Progenitor cell of endocrine pancreas (in vitro differentiated cells): ENCODE data around the gene EXOC3L1. TPM values are rescaled to one million over a fixed set of nuclear protein-coding genes. Genes with fewer than 3 reads are reported as not detected.

ENCODE experiments used
- DNase-seq: peaks from one replicate; pipeline ENCODE4 v3.0.0; 2021; ENCODE audit warnings: low spot score; ENCODE audit not compliant: unreplicated experiment
- H3K27ac Mint-ChIP-seq: 2 replicates; pipeline ENCODE4 v1.8.0; 2021; ENCODE audit warnings: mild to moderate bottlenecking, moderate library complexity, mixed read lengths
- H3K27me3 Mint-ChIP-seq: 2 replicates; pipeline ENCODE4 v1.8.0; 2021; ENCODE audit warnings: mixed read lengths
- H3K36me3 Mint-ChIP-seq: 2 replicates; pipeline ENCODE4 v1.8.0; 2022; ENCODE audit warnings: mixed read lengths; ENCODE audit not compliant: insufficient read depth
- H3K4me1 Mint-ChIP-seq: 2 replicates; pipeline ENCODE4 v1.8.0; 2021; ENCODE audit warnings: low read depth, mixed read lengths
- H3K4me3 Mint-ChIP-seq: 2 replicates; pipeline ENCODE4 v1.8.0; 2021; ENCODE audit warnings: low read depth, mild to moderate bottlenecking, moderate library complexity, mixed read lengths
- H3K9me3 Mint-ChIP-seq: 2 replicates; pipeline ENCODE4 v1.8.0; 2021; ENCODE audit warnings: low read depth, mixed read lengths
- CTCF ChIP-seq: fragments of 200-600 bp; sonication (generic); IDR thresholded peaks from one replicate; pipeline ENCODE4 v1.5.0; 2021; ENCODE audit warnings: antibody characterized with exemption, mild to moderate bottlenecking; ENCODE audit not compliant: unreplicated experiment
- total RNA-seq: library from RNA; stranded (reverse); gene quantifications from 2 replicates; pipeline ENCODE4 v1.2.1, GENCODE V29; 2021

Gene EXOC3L1
- total RNA-seq, 1 donor from 2014 or later: not detected

- no peak for DNase-seq
- H3K4me1 Mint-ChIP-seq: peaks cover 9% of the 10 kb centered on the region
- no peak for TF ChIP-seq CTCF
- H3K9me3 Mint-ChIP-seq: no peaks in the 10 kb centered on the region
- H3K27me3 Mint-ChIP-seq: peaks cover 78% of the 10 kb centered on the region
- no peak overlapping the region for H3K27ac Mint-ChIP-seq
- no peaks in the 10 kb centered on the region for H3K36me3 Mint-ChIP-seq
- H3K4me3 Mint-ChIP-seq: no peak overlapping the region
Observed at GRCh38 chr16:67166110-67166547, 23.8 kb downstream of the EXOC3L1 start.

- Mint-ChIP-seq H3K9me3 (no peaks in the 10 kb centered on the region), H3K36me3 (no peaks in the 10 kb centered on the region), H3K27me3 (peaks cover 81% of the 10 kb centered on the region), H3K4me1 (peaks cover 6% of the 10 kb centered on the region), H3K27ac (no peak overlapping the region), H3K4me3 (no peak overlapping the region)
- no peak for TF ChIP-seq CTCF
- no peak for DNase-seq
Observed at GRCh38 chr16:67165121-67166078, 24.5 kb downstream of the EXOC3L1 start.

GRCh38 chr16:67164599-67165061, 25.3 kb downstream of the EXOC3L1 start, which contains the start of gene HSF4:
Gene HSF4, plus strand, starts transcription at chr16:67164745. Its CDS starts 67 bp downstream, at chr16:67164812.
- Mint-ChIP-seq H3K9me3 (no peaks in the 10 kb centered on the region), H3K36me3 (no peaks in the 10 kb centered on the region), H3K27ac (no peak within 1 kb of the TSS), H3K4me1 (peaks cover 2% of the 10 kb centered on the region), H3K27me3 (peaks cover 80% of the 10 kb centered on the region), H3K4me3 (peak within 1 kb of the TSS; percentile 31)
- TF ChIP-seq CTCF: no peak
- no peak for DNase-seq

- Mint-ChIP-seq H3K4me1 (peaks cover 2% of the 10 kb centered on the region), H3K27me3 (peaks cover 80% of the 10 kb centered on the region), H3K9me3 (no peaks in the 10 kb centered on the region), H3K4me3 (peak overlapping the region; percentile 31), H3K36me3 (no peaks in the 10 kb centered on the region), H3K27ac (no peak overlapping the region)
- DNase-seq: no peak
- no peak for TF ChIP-seq CTCF
Observed at GRCh38 chr16:67163999-67164558, 25.9 kb downstream of the EXOC3L1 start.
